Activated CD8-positive, alpha-beta memory T cell treated with anti-CD3 and anti-CD28 coated beads, Interleukin-2, amount 50 U/mL, for 4 hours (primary cell): Measurements from ENCODE around the gene FOXL2NB.
A peak's percentile ranks its signal among the peaks of the same experiment; 100 is the strongest.

Source experiments
- DNase-seq: peaks from one replicate; pipeline ENCODE4 v3.0.0-alpha.2; 2020

Gene FOXL2NB

GRCh38 chr3:138933068-138933668, 13.8 kb upstream of the FOXL2NB start:
- no peak for DNase-seq

GRCh38 chr3:138933981-138934691, 12.9 kb upstream of the FOXL2NB start:
- no peak for DNase-seq

GRCh38 chr3:138935505-138935862, 11.5 kb upstream of the FOXL2NB start:
- DNase-seq, result no peak

GRCh38 chr3:138935863-138936740, 10.9 kb upstream of the FOXL2NB start:
- DNase-seq, result peak; percentile 73

- no peak for DNase-seq
Observed at GRCh38 chr3:138936741-138937689, 10.0 kb upstream of the FOXL2NB start.

- no peak for DNase-seq
Observed at GRCh38 chr3:138937690-138938055, 9.3 kb upstream of the FOXL2NB start.

GRCh38 chr3:138938056-138938876, 8.8 kb upstream of the FOXL2NB start:
- DNase-seq, result no peak

- DNase-seq, result no peak
Observed at GRCh38 chr3:138938877-138939560, 8.0 kb upstream of the FOXL2NB start.

- DNase-seq, result no peak
Observed at GRCh38 chr3:138939561-138940241, 7.3 kb upstream of the FOXL2NB start.

- DNase-seq, result no peak
Observed at GRCh38 chr3:138940446-138940845, 6.6 kb upstream of the FOXL2NB start.

GRCh38 chr3:138941259-138941885, 5.6 kb upstream of the FOXL2NB start:
- no peak for DNase-seq

- DNase-seq, result no peak
Observed at GRCh38 chr3:138942271-138942670, 4.7 kb upstream of the FOXL2NB start.

GRCh38 chr3:138942861-138943623, 4.0 kb upstream of the FOXL2NB start:
- DNase-seq, result no peak

- DNase-seq, result no peak
Observed at GRCh38 chr3:138943724-138944653, 3.0 kb upstream of the FOXL2NB start.

GRCh38 chr3:138944654-138944928, 2.4 kb upstream of the FOXL2NB start:
- no peak for DNase-seq

GRCh38 chr3:138944929-138945708, 1.9 kb upstream of the FOXL2NB start:
- DNase-seq, result no peak
